Measurements from ENCODE around the gene TCEANC2. TPM values are rescaled to one million over a fixed set of nuclear protein-coding genes. Genes with fewer than 3 reads are reported as not detected.

Gene TCEANC2
- total RNA-seq, 1 experiment from 2014 or later: 5.3 TPM

DNA sequence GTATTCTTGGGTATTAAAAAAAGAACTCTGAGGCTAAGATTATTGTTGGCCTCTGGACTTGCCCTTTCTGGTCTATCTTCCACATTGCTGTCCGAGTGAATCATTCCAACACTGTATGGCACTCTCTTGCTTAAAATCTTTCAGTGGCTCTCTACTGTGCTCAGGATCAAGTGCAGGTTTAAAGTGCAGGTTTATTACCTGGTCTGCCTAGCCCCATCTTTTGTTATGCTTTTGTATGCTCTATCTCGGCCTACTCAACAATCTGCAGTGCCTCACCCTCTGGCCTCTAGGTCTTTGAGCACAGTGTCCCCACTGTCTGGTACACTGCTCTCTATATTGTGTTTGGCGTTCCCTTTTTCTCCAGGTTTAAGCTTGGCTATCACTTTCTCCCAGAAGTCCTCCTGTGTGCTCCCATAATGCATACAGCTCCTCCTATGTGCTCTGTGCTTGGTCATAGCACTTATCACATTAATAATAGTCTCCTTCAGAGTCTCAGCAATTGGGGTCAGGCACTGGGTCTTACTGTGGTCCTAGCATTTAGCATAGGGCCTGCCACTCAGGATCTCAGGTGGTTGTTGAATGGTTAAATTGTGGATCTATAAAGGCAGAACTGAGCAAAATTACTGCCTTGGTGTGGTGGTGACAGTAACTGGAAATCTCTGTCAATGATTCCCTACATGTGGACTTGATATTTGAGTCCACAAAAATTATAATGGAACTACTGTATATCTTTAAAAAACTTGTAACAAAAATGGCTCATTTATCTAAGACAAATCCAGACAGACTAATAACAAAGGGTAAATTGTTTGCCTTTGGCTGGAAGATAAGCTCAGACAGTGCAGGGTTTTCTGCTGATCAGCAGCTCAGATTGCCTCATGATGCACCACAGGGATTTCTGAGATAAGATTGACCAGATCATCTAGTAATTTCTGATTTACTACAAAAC is 24.8 kb upstream of the TCEANC2 start:
- Histone ChIP-seq H3K18ac (ENCODE audit: insufficient read length, low read depth, low read length) (no peak overlapping the region), H4K20me1 (ENCODE audit: control insufficient read depth, insufficient read depth, insufficient read length) (no peaks in the 10 kb centered on the region), H3K23ac (ENCODE audit: insufficient read length, low read depth, low read length) (no peak overlapping the region), H2AK5ac (ENCODE audit: insufficient read length, low read length) (no peak overlapping the region), H2BK5ac (ENCODE audit: insufficient read length, low read length) (no peak overlapping the region), H3K9me3 (ENCODE audit: control insufficient read depth, low read depth, low read length) (no peaks in the 10 kb centered on the region), H3K56ac (ENCODE audit: insufficient read length, low read depth, low read length) (no peak overlapping the region), H3K14ac (ENCODE audit: insufficient read depth, low read length) (no peak overlapping the region), H3K27ac (ENCODE audit: insufficient read length, low read depth, low read length) (no peak overlapping the region), H2AFZ (ENCODE audit: low read length) (no peak overlapping the region), H3T11ph (ENCODE audit: low read length) (no peak overlapping the region), H3K4me2 (ENCODE audit: insufficient read depth, insufficient read length, low read length) (no peak overlapping the region), H3K9ac (ENCODE audit: extremely low read depth, insufficient read length, low read length) (no peak overlapping the region), H3K27me3 (ENCODE audit: insufficient read depth, low read length) (no peaks in the 10 kb centered on the region), H2BK120ac (ENCODE audit: low read depth, low read length, poor library complexity, severe bottlenecking) (no peak overlapping the region), H4K91ac (ENCODE audit: insufficient read length, low read depth, low read length) (no peak overlapping the region), H3K79me2 (ENCODE audit: insufficient read depth, low read length) (no peaks in the 10 kb centered on the region), H3K4ac (ENCODE audit: low read depth, low read length) (no peak overlapping the region), H2BK12ac (ENCODE audit: insufficient read length, low read depth, low read length) (no peak overlapping the region), H3K4me1 (ENCODE audit: insufficient read depth, low read length) (no peaks in the 10 kb centered on the region), H2BK20ac (ENCODE audit: low read depth, low read length, poor library complexity, severe bottlenecking) (no peak overlapping the region), H4K5ac (ENCODE audit: insufficient read length, low read depth, low read length) (no peak overlapping the region), H2BK15ac (ENCODE audit: low read depth, low read length) (no peak overlapping the region), H3K79me1 (ENCODE audit: insufficient read depth, low read depth, low read length, poor library complexity, severe bottlenecking) (no peaks in the 10 kb centered on the region), H3K23me2 (ENCODE audit: insufficient read length, low read depth, low read length, poor library complexity, severe bottlenecking) (no peaks in the 10 kb centered on the region), H4K8ac (replicated peaks; ENCODE audit: insufficient read length, low read depth, low read length) (no peak overlapping the region)
- peaks cover 2 to 27% (median 15%) of the 10 kb centered on the region in 3 experiments; a peak in 6 of 7 replicates for H3K36me3 Mint-ChIP-seq (ENCODE audit: insufficient read depth in 1 of 3, low read depth in 3 of 3)
- 0 out of 7 replicates have a peak overlapping the region, but pooled peaks of 1 of the 3 experiments have one; percentile 6 for H3K27ac Mint-ChIP-seq
- no peak overlapping the region for H3K4me3 Mint-ChIP-seq
- no CpG with 5 or more reads among the region's 3 CpGs for WGBS (ENCODE audit: extremely low coverage, insufficient read length, low lambda C conversion rate)
- no peaks in the 10 kb centered on the region for H3K27me3 Mint-ChIP-seq (ENCODE audit: low read depth)
- no peaks in the 10 kb centered on the region for H3K9me3 Mint-ChIP-seq
- no peak for DNase-seq
- H3K4me1 Mint-ChIP-seq: no peaks in the 10 kb centered on the region
- TF ChIP-seq, protein P1, sequence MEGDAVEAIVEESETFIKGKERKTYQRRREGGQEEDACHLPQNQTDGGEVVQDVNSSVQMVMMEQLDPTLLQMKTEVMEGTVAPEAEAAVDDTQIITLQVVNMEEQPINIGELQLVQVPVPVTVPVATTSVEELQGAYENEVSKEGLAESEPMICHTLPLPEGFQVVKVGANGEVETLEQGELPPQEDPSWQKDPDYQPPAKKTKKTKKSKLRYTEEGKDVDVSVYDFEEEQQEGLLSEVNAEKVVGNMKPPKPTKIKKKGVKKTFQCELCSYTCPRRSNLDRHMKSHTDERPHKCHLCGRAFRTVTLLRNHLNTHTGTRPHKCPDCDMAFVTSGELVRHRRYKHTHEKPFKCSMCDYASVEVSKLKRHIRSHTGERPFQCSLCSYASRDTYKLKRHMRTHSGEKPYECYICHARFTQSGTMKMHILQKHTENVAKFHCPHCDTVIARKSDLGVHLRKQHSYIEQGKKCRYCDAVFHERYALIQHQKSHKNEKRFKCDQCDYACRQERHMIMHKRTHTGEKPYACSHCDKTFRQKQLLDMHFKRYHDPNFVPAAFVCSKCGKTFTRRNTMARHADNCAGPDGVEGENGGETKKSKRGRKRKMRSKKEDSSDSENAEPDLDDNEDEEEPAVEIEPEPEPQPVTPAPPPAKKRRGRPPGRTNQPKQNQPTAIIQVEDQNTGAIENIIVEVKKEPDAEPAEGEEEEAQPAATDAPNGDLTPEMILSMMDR (conservative IDR thresholded peaks at IDR 0.05): no peak
